HL-60 (cell line): ENCODE measurements around the gene C2orf72.

ENCODE experiments used
- DNase-seq, 2 experiments: peaks; one replicate each; pipeline ENCODE4 v3.0.0-alpha.2; 2010 to 2020; ENCODE audit warnings: low read depth in 1 of 2, low spot score in 1 of 2
- H3K27ac ChIP-seq: fragments of 250-450 bp; sonication (Bioruptor Pico); replicated peaks from 2 replicates; pipeline ENCODE4 v1.5.1; 2020; ENCODE audit warnings: mild to moderate bottlenecking, moderate library complexity
- H3K27me3 ChIP-seq: fragments of 250-450 bp; sonication (Bioruptor Pico); 2 replicates; pipeline ENCODE4 v1.5.1; 2021; ENCODE audit warnings: mild to moderate bottlenecking, moderate library complexity; ENCODE audit not compliant: insufficient read depth, poor library complexity, severe bottlenecking
- H3K4me3 ChIP-seq: replicated peaks from 2 replicates; pipeline ENCODE4 v1.5.1; 2011; ENCODE audit warnings: mild to moderate bottlenecking, control low read depth, low read length; ENCODE audit not compliant: insufficient read depth
- CTCF ChIP-seq: IDR thresholded peaks from one replicate; pipeline ENCODE4 v1.5.1; 2011; ENCODE audit warnings: low read length, control low read depth, inconsistent platforms; ENCODE audit not compliant: insufficient read depth
- GABPA ChIP-seq: IDR thresholded peaks from 2 replicates; pipeline ENCODE4 v1.6.1; 2012; ENCODE audit warnings: low read depth
- POLR2AphosphoS5 ChIP-seq: IDR thresholded peaks from 2 replicates; pipeline ENCODE4 v1.6.1; 2012; ENCODE audit warnings: low read depth
- REST ChIP-seq: IDR thresholded peaks from 2 replicates; pipeline ENCODE4 v1.6.1; 2012; ENCODE audit warnings: low read depth; ENCODE audit not compliant: insufficient replicate concordance
- SPI1 ChIP-seq: IDR thresholded peaks from 2 replicates; pipeline ENCODE4 v1.6.1; 2012; ENCODE audit warnings: low read depth, mild to moderate bottlenecking, borderline replicate concordance

The C2orf72 gene

GRCh38 chr2:230990899-230991150, 46.5 kb upstream of the C2orf72 start:
- Histone ChIP-seq H3K27ac (no peak overlapping the region), H3K4me3 (no peak overlapping the region), H3K27me3 (no peaks in the 10 kb centered on the region)
- DNase-seq = no peak
- TF ChIP-seq CTCF (no peak), GABPA (no peak), SPI1 (no peak), POLR2AphosphoS5 (no peak)

- Histone ChIP-seq H3K27ac (no peak overlapping the region), H3K4me3 (no peak overlapping the region), H3K27me3 (no peaks in the 10 kb centered on the region)
- no peak for TF ChIP-seq GABPA
- no peak for TF ChIP-seq POLR2AphosphoS5
- TF ChIP-seq REST = no peak
- TF ChIP-seq SPI1 = no peak
- no peak for TF ChIP-seq CTCF
- no peak for DNase-seq
Observed at GRCh38 chr2:230991598-230991997, 45.7 kb upstream of the C2orf72 start.

GRCh38 chr2:230995821-230996220, 41.5 kb upstream of the C2orf72 start, which contains the start of gene SPATA3:
Gene SPATA3, plus strand, starts transcription at chr2:230996121. Its CDS starts 113 bp downstream, at chr2:230996234.
- no peak for DNase-seq
- TF ChIP-seq POLR2AphosphoS5 (no peak), SPI1 (no peak), REST (no peak), GABPA (no peak)
- Histone ChIP-seq H3K27ac (no peak within 1 kb of the TSS), H3K4me3 (no peak within 1 kb of the TSS), H3K27me3 (peaks cover 2% of the 10 kb centered on the region)

GRCh38 chr2:230996661-230997060, 40.7 kb upstream of the C2orf72 start:
- Histone ChIP-seq H3K4me3 (no peak overlapping the region), H3K27me3 (peaks cover 2% of the 10 kb centered on the region), H3K27ac (no peak overlapping the region)
- TF ChIP-seq CTCF = no peak
- TF ChIP-seq SPI1 = no peak
- no peak for TF ChIP-seq REST
- no peak for TF ChIP-seq POLR2AphosphoS5
- no peak for TF ChIP-seq GABPA
- DNase-seq = no peak
